ELR (cell line): ENCODE measurements around the gene RAB25.
"Not testable (repeated sequence)": the region's sequence is repeated elsewhere in the genome, so short reads cannot be mapped to it uniquely, and the experiment has no call there.

Experiments
- DNase-seq: peaks from one replicate; pipeline ENCODE4 v3.0.0-alpha.2; 2015; ENCODE audit warnings: low read depth

RAB25 gene

DNA sequence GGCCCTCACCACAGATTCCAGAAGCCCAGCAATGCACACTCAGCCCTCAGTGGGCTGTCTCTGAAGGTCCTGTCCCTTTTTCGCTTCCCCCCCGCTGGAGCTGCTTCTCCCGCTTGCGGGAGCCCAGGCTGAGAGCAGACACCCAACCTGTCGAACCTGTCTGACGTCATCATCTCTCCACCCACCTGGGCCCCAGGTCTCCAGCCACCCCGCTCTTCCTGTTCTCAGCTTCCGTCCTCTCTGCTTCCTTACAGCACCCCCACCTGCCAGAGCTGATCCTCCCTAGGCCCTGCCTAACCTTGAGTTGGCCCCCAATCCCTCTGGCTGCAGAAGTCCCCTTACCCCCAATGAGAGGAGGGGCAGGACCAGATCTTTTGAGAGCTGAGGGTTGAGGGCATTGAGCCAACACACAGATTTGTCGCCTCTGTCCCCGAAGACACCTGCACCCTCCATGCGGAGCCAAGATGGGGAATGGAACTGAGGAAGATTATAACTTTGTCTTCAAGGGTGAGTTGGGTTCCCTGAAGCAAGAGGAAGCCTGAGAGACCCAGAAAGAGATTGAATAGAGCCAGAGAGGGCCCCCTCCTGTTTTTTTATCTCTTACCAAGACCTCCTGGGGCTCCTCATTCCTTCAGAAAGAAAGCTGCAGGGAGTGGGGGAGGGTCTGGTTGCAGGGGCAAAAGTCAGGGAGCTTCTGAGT is at the start of gene RAB25:
TSS of gene RAB25 (plus strand) at position 224 of the 700 bp plus-strand sequence. CDS start at position 465, 241 bp downstream.
- no peak for DNase-seq

DNA sequence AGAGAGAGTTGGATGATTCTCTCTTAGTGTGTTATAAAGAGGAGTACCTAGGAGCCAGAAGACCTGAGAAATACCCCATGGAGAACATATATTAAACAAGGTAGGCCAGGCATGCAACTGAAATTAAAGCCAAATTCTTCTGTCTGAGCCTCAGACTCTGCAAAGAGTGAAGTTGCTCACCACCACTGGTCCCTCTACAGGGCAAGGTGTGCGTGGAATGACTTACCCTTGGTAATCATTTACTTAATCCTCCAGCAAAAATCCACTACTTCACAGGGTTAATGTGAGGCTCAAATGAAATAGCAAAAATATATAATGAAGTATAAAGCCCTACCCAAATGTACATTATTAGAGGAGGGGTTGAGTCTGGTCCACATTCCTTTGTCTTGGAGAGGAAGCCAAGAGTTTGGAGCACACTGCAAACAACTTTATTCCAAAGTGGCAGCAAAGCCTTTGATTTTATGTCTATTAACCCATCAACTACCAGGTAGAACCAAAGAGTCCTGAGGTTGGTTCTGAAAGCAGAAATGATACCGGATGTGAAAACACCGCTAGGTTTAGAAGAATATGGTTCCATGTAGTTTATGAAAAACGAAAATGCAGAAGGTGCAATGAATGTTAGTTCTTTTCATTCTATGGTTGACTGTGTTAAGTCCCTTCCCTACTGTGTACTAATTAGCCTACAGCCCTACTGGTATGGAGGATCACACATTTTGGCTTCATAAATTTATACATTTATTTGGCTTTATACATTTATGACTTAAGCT is 48.7 kb upstream of the RAB25 start:
- DNase-seq: no peak

GRCh38 chr1:156014829-156015228 is 46.1 kb upstream of the RAB25 start:
- DNase-seq: no peak

DNA sequence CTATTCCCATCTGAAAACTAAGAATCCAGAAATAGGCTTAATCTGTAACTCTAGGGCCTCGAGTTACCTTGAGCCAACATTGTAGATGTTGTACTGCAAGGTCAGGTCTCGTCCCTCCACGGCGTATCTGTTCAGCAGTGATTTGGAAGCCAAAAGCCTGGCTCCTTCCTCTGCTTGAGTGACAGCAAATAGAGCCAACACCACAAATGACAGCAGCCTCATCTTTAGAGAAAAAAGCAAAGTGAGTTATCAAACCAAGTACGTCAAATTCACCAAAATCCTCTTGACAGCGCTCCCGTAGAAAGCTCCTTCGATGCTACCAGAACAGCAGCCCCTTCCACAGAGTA is 41.0 kb upstream of the RAB25 start:
- no peak for DNase-seq

DNA sequence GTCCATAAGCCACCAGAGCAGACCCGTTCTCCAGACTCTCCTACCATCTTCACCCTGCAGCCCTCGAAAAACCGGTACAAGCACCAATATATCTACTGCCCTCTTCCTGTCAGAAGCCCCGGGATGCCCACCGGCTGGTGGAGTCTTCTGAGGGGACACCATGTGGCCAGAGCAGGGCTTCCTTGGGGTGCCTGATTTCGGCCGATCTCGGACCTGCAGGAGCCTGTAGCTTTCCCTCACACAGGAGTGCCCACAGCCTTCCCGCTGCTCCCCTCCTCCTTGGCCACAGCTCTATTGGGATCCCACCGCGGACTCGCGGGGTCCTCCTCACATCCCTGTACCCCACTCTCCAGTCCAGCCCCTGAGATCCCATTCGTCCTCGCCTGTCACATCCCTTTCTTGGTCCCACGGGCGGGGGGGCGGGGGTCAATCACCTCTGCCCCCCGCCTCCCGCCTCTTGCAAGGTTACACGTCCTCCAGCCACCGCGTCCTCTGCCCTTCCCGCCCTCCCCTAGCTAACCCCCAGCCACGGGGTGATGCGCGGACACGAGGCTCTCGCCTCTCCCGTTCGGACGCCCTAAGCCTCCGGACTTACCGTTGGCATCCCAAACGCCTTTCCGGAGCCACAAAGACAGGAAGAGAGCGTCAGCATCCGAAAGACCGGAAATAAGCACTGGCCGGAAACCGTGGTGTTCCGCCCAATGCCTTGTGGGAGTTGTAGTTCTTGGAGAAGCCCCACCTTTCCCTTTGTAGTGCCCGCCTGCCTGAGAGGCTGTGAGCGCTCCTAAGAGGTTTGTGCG is 40.5 kb upstream of the RAB25 start, which contains the start of gene SSR2:
TSS of gene SSR2 (minus strand) at position 659 of the 800 bp plus-strand sequence. CDS start 784 bp downstream, outside the sequence.
- DNase-seq: peak; percentile 96

DNA sequence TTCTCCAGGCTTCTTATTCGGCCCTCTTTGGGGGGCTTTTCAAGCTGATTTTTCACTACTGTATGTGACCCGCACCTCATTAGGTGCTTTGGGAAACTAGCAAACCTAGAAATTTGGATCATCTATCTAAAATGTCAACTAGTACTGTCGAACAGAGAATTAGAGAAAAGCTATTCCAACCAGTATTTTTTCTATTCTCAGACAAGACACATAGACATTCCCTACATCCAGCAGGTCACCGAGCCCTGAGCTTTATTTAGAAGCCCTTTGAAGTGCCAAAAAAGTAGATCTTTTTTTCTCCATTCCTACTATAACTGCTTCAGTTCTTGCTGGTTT is 39.9 kb upstream of the RAB25 start:
- DNase-seq: no peak

GRCh38 chr1:156021954-156022353 is 39.0 kb upstream of the RAB25 start:
- DNase-seq: no peak

DNA sequence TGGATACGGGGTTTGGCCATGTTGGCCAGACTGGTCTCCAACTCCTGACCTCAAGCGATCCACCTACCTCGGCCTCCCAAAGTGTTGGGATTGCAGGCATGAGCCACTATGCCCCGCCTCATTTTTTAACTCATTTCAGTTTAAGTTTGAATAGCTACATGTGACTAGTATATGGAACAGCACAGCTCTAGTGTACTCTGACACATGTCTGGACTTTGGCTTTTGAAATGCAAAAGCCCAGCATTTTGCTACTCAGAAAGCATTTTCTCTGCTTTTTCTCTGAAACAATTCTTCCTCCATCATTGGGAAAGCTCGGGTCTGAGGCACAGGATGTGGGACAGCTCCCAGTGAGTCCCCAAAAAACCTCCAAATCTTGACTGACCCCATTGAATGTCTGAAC is 36.2 kb upstream of the RAB25 start:
- no peak for DNase-seq

DNA sequence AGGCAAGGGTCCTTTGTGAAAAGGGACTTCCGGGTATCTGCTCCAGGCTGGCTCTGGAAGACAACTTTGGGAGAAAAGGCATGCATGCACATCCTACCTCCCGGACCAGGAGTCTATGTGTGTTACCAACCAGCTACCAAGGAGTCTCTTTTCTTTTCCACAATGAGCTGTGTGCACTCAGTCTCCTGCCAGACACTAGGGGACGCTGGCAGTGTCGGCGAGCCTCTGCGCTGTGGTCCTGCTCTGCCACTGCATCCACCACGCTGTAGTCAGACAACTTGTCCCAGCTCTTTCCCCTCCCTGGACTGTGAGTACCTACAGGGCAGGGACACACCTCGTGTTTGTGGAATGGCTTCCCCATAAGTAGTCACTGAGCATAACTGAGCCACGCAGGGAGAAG is 35.1 kb upstream of the RAB25 start:
- DNase-seq: peak; percentile 62

- no peak for DNase-seq
These were observed 34.4 kb upstream of the RAB25 start for GRCh38 chr1:156026588-156026987.

DNA sequence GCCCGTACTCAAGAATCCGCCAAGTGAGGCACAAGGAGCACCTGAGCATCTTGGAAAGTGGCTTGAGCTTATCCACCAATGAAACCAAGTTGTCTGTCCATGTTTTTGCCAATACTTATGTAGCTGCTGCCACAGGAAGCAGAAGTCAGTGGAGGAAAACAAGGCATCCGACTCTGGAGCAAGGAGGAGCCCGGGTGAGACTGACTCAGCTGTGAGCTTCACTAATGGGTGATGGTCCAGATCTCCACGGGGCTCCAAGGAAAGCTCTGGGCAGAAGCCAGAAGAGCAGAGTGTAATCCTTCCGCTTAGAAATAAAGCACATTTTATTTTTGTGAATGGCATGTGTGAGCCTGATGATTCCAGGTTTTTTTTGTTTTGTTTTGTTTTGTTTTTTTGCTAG is 27.9 kb upstream of the RAB25 start:
- DNase-seq: no peak

GRCh38 chr1:156034991-156035390 is 26.0 kb upstream of the RAB25 start:
- DNase-seq: not testable (repeated sequence)

- no peak for DNase-seq
These were observed 18.1 kb upstream of the RAB25 start for GRCh38 chr1:156042828-156043227.

GRCh38 chr1:156045076-156045475 is 15.9 kb upstream of the RAB25 start:
- no peak for DNase-seq

- no peak for DNase-seq
These were observed 12.2 kb upstream of the RAB25 start for GRCh38 chr1:156048663-156049258.

- no peak for DNase-seq
These were observed 10.6 kb upstream of the RAB25 start for GRCh38 chr1:156050376-156050775.

DNA sequence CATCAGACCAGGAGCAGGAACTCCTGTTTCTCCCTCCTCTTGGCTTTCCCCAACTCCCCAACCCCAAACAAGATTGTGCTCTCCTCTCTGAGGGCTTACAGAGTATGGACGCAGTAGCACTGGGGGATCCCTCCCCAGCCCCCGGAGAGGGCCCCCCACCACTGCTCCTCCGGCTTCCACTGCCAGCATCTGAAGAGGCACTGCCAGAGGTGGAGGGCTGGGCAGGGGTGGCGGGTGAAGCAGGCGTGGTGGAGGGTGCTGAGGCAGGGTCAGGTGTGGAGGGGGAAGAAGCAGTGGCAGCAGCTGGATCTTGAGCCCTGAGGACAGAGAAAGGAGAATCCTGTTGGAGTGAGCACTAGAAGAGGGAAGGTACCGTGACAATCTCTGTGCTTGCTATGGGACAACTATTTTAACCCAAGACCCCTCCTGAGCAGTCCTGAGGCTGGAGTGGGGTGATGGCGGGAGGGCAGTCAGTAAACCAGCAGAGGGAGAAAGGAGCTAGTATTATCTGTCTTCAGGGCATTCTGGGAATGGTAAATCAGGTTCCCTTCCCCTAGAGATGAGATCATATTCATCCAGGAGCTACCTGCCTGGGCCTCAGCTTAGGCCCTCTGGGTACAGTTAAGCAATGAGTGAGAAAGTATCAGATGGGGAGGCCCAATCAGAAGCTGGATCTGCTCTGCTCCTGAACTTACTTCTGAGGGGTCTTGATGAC is 9.8 kb upstream of the RAB25 start:
- no peak for DNase-seq

- peak; percentile 81 for DNase-seq
These were observed 7.8 kb upstream of the RAB25 start for GRCh38 chr1:156052862-156053767.

DNA sequence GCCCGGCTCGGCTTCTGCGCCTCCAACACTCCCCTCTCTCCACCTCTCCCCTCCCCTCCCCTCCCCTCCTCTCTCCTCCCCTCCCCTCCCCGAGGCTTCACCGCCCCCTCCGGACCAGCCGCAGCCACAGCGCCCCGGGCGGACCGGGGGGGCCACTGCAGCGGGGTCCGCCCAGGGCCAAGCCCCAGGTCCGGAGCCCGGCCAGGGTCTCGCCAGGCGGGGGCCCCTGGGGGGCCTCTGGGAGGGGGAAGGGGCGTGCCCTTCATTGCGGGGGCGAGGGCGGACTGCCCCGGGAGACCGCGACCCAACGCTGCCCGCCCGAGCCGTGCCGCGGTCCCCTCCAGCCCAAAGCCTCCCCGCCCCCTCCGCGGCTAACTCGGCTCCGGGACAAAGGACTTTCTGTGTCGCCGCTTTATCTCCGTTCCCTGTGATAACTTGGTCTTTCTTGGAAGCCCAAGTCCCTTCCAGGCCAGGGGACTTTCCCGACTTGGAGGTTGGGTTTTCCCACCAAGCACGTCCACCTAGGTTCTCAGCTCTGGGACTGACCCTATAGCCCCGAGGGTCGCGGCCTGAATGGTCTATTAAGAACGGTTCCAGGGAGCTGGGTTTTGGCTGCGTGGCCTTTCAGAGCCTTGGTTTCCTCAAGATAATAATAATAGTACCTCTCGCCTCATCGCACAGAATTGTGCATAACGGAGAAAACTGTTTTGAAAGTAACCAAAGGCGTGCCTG is 7.0 kb upstream of the RAB25 start, which contains the start of gene UBQLN4:
TSS of gene UBQLN4 (minus strand) at position 31 of the 732 bp plus-strand sequence. CDS start 97 bp downstream, outside the sequence.
- DNase-seq: peak; percentile 88
